HG03342 (cell line): Measurements from ENCODE around the gene SHKBP1.
A peak's percentile ranks its signal among the peaks of the same experiment; 100 is the strongest.
"Not testable (repeated sequence)": the region's sequence is repeated elsewhere in the genome, so short reads cannot be mapped to it uniquely, and the experiment has no call there.

Experiments used
- ATAC-seq: cut with Tn5 transposase; IDR thresholded peaks from one replicate; pipeline ENCODE4 v1.9.1; 2021; ENCODE audit warnings: mild to moderate bottlenecking, moderate library complexity; ENCODE audit not compliant: unreplicated experiment

SHKBP1 gene

GRCh38 chr19:40576585-40577451 is at the start of gene SHKBP1:
SHKBP1 (plus strand) TSS chr19:40576873; CDS start chr19:40576900, 27 bp downstream.
- peak; percentile 94 for ATAC-seq

- ATAC-seq: no peak
Measured at GRCh38 chr19:40528078-40528477, 48.6 kb upstream of the SHKBP1 start.

- no peak for ATAC-seq
Measured at GRCh38 chr19:40528533-40529092, 48.1 kb upstream of the SHKBP1 start.

- no peak for ATAC-seq
Measured at GRCh38 chr19:40529093-40529954, 47.3 kb upstream of the SHKBP1 start.

GRCh38 chr19:40530091-40530901 is 46.4 kb upstream of the SHKBP1 start:
- no peak for ATAC-seq

- ATAC-seq: no peak
Measured at GRCh38 chr19:40533508-40533907, 43.2 kb upstream of the SHKBP1 start.

GRCh38 chr19:40534148-40534547 is 42.5 kb upstream of the SHKBP1 start:
- ATAC-seq: no peak

- ATAC-seq: no peak
Measured at GRCh38 chr19:40539070-40539469, 37.6 kb upstream of the SHKBP1 start.

- no peak for ATAC-seq
Measured at GRCh38 chr19:40542202-40542859, 34.3 kb upstream of the SHKBP1 start.

- no peak for ATAC-seq
Measured at GRCh38 chr19:40543029-40543597, 33.6 kb upstream of the SHKBP1 start.

GRCh38 chr19:40546153-40546841 is 30.4 kb upstream of the SHKBP1 start:
- not testable (repeated sequence) for ATAC-seq

- not testable (repeated sequence) for ATAC-seq
Measured at GRCh38 chr19:40547190-40547589, 29.5 kb upstream of the SHKBP1 start.

- no peak for ATAC-seq
Measured at GRCh38 chr19:40547836-40548235, 28.8 kb upstream of the SHKBP1 start.

- no peak for ATAC-seq
Measured at GRCh38 chr19:40549007-40549708, 27.5 kb upstream of the SHKBP1 start.

GRCh38 chr19:40550951-40551350 is 25.7 kb upstream of the SHKBP1 start:
- no peak for ATAC-seq

- no peak for ATAC-seq
Measured at GRCh38 chr19:40552848-40553247, 23.8 kb upstream of the SHKBP1 start.

GRCh38 chr19:40553885-40554857 is 22.5 kb upstream of the SHKBP1 start:
- ATAC-seq: no peak
